SK-N-MC (cell line): ENCODE results near the gene AFAP1.

Experiments used
- EZH2 ChIP-seq: fragments of 200-600 bp; sonication (generic); IDR thresholded peaks from one replicate; pipeline ENCODE4 v1.6.1; 2017; ENCODE audit warnings: antibody characterized with exemption
- FOXP2 ChIP-seq: optimal IDR thresholded peaks from 2 replicates; pipeline ENCODE3; 2011; ENCODE audit warnings: mild to moderate bottlenecking, moderate library complexity; ENCODE audit not compliant: insufficient read depth; ENCODE audit errors: extremely low read length, control extremely low read depth
- POLR2AphosphoS5 ChIP-seq: IDR thresholded peaks from 2 replicates; pipeline ENCODE4 v1.6.1; 2012; ENCODE audit warnings: mild to moderate bottlenecking, low read depth, low read length, borderline replicate concordance

DNA sequence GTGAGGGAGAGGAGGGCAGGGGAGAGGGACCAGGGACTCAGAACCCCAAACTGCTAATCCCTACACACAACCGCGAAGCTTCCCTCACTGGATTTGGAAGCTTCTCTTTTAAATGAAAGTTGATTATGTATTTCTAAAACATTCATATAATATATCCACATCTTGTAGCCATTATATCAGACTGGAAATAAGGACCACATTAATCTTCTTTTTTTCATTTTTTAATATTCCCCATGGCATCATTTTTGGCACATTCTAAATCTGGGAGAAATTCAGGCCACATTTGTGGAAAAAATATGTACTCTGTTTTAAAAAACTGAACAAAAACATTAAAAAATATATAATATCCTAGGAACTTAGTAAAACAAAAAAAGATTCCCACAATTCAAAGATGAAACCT lies 97.8 kb downstream of the AFAP1 start:
- TF ChIP-seq EZH2 (no peak), POLR2AphosphoS5 (no peak), FOXP2 (no peak)
